Measurements from ENCODE around the gene TMEM108. TPM values are rescaled to one million over a fixed set of nuclear protein-coding genes. Genes with fewer than 3 reads are reported as not detected.

Gene TMEM108
- total and polyA plus RNA-seq, 10 of the 15 experiments (the other 5 are each of a cell fraction or from before 2014, with no cell fraction given), result 0.02 to 0.58 (median 0.12) TPM; not detected in 5

DNA sequence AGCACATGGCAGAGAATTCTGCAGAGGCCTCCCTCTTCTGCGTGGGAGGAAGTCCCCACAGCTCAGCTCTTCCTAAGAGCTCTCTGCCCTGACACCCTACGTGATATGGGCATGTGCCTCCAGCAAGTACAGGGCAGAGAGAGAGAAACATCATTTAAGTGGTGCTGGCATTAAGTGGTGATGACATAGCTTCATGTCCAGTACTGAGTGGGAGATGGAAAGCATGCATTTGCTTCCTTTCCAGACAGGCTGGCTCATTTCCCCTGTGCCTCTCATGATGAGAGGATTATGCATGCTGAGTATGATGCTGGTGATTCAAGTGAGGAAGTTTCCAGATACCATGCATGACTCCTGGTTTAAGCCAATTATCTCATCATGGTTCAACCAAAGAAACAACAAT is 388.5 kb downstream of the TMEM108 start (continued):
- TF ChIP-seq, protein P1, sequence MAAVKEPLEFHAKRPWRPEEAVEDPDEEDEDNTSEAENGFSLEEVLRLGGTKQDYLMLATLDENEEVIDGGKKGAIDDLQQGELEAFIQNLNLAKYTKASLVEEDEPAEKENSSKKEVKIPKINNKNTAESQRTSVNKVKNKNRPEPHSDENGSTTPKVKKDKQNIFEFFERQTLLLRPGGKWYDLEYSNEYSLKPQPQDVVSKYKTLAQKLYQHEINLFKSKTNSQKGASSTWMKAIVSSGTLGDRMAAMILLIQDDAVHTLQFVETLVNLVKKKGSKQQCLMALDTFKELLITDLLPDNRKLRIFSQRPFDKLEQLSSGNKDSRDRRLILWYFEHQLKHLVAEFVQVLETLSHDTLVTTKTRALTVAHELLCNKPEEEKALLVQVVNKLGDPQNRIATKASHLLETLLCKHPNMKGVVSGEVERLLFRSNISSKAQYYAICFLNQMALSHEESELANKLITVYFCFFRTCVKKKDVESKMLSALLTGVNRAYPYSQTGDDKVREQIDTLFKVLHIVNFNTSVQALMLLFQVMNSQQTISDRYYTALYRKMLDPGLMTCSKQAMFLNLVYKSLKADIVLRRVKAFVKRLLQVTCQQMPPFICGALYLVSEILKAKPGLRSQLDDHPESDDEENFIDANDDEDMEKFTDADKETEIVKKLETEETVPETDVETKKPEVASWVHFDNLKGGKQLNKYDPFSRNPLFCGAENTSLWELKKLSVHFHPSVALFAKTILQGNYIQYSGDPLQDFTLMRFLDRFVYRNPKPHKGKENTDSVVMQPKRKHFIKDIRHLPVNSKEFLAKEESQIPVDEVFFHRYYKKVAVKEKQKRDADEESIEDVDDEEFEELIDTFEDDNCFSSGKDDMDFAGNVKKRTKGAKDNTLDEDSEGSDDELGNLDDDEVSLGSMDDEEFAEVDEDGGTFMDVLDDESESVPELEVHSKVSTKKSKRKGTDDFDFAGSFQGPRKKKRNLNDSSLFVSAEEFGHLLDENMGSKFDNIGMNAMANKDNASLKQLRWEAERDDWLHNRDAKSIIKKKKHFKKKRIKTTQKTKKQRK (IDR thresholded peaks at IDR 0.05; ENCODE audit: low read depth, low read length), result no peak
- no peak for TF ChIP-seq HDGF (IDR thresholded peaks at IDR 0.05)
- no peak for TF ChIP-seq PAX8 (IDR thresholded peaks at IDR 0.05)
- no peak for TF ChIP-seq IRF4 (IDR thresholded peaks at IDR 0.05; ENCODE audit: low read depth, low read length)
- TF ChIP-seq, protein P2, sequence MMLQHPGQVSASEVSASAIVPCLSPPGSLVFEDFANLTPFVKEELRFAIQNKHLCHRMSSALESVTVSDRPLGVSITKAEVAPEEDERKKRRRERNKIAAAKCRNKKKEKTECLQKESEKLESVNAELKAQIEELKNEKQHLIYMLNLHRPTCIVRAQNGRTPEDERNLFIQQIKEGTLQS (IDR thresholded peaks at IDR 0.05; ENCODE audit: borderline replicate concordance, extremely low read depth, low read depth, low read length), result no peak
- no peak for TF ChIP-seq HDAC2 (IDR thresholded peaks at IDR 0.05)
- TF ChIP-seq NFYB (IDR thresholded peaks at IDR 0.05; ENCODE audit: insufficient read depth, low read depth, low read length), result no peak
- TF ChIP-seq, protein P3, sequence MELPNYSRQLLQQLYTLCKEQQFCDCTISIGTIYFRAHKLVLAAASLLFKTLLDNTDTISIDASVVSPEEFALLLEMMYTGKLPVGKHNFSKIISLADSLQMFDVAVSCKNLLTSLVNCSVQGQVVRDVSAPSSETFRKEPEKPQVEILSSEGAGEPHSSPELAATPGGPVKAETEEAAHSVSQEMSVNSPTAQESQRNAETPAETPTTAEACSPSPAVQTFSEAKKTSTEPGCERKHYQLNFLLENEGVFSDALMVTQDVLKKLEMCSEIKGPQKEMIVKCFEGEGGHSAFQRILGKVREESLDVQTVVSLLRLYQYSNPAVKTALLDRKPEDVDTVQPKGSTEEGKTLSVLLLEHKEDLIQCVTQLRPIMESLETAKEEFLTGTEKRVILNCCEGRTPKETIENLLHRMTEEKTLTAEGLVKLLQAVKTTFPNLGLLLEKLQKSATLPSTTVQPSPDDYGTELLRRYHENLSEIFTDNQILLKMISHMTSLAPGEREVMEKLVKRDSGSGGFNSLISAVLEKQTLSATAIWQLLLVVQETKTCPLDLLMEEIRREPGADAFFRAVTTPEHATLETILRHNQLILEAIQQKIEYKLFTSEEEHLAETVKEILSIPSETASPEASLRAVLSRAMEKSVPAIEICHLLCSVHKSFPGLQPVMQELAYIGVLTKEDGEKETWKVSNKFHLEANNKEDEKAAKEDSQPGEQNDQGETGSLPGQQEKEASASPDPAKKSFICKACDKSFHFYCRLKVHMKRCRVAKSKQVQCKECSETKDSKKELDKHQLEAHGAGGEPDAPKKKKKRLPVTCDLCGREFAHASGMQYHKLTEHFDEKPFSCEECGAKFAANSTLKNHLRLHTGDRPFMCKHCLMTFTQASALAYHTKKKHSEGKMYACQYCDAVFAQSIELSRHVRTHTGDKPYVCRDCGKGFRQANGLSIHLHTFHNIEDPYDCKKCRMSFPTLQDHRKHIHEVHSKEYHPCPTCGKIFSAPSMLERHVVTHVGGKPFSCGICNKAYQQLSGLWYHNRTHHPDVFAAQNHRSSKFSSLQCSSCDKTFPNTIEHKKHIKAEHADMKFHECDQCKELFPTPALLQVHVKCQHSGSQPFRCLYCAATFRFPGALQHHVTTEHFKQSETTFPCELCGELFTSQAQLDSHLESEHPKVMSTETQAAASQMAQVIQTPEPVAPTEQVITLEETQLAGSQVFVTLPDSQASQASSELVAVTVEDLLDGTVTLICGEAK (IDR thresholded peaks at IDR 0.05; ENCODE audit: borderline replicate concordance), result no peak
- TF ChIP-seq, protein P4, sequence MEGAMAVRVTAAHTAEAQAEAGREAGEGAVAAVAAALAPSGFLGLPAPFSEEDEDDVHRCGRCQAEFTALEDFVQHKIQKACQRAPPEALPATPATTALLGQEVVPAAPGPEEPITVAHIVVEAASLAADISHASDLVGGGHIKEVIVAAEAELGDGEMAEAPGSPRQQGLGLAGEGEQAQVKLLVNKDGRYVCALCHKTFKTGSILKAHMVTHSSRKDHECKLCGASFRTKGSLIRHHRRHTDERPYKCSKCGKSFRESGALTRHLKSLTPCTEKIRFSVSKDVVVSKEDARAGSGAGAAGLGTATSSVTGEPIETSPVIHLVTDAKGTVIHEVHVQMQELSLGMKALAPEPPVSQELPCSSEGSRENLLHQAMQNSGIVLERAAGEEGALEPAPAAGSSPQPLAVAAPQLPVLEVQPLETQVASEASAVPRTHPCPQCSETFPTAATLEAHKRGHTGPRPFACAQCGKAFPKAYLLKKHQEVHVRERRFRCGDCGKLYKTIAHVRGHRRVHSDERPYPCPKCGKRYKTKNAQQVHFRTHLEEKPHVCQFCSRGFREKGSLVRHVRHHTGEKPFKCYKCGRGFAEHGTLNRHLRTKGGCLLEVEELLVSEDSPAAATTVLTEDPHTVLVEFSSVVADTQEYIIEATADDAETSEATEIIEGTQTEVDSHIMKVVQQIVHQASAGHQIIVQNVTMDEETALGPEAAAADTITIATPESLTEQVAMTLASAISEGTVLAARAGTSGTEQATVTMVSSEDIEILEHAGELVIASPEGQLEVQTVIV (IDR thresholded peaks at IDR 0.05; ENCODE audit: borderline replicate concordance, partially characterized antibody), result no peak
- TF ChIP-seq TAF1 (IDR thresholded peaks at IDR 0.05; ENCODE audit: borderline replicate concordance, low read depth, low read length), result no peak
- TF ChIP-seq, protein P5, sequence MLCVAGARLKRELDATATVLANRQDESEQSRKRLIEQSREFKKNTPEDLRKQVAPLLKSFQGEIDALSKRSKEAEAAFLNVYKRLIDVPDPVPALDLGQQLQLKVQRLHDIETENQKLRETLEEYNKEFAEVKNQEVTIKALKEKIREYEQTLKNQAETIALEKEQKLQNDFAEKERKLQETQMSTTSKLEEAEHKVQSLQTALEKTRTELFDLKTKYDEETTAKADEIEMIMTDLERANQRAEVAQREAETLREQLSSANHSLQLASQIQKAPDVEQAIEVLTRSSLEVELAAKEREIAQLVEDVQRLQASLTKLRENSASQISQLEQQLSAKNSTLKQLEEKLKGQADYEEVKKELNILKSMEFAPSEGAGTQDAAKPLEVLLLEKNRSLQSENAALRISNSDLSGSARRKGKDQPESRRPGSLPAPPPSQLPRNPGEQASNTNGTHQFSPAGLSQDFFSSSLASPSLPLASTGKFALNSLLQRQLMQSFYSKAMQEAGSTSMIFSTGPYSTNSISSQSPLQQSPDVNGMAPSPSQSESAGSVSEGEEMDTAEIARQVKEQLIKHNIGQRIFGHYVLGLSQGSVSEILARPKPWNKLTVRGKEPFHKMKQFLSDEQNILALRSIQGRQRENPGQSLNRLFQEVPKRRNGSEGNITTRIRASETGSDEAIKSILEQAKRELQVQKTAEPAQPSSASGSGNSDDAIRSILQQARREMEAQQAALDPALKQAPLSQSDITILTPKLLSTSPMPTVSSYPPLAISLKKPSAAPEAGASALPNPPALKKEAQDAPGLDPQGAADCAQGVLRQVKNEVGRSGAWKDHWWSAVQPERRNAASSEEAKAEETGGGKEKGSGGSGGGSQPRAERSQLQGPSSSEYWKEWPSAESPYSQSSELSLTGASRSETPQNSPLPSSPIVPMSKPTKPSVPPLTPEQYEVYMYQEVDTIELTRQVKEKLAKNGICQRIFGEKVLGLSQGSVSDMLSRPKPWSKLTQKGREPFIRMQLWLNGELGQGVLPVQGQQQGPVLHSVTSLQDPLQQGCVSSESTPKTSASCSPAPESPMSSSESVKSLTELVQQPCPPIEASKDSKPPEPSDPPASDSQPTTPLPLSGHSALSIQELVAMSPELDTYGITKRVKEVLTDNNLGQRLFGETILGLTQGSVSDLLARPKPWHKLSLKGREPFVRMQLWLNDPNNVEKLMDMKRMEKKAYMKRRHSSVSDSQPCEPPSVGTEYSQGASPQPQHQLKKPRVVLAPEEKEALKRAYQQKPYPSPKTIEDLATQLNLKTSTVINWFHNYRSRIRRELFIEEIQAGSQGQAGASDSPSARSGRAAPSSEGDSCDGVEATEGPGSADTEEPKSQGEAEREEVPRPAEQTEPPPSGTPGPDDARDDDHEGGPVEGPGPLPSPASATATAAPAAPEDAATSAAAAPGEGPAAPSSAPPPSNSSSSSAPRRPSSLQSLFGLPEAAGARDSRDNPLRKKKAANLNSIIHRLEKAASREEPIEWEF (IDR thresholded peaks at IDR 0.05; ENCODE audit: insufficient replicate concordance, low read depth, low read length), result no peak

Measured in GM12878 (cell line).